Mammary epithelial cell (primary cell): Measurements from ENCODE around the gene RAB10.

Source experiments
- EZH2 ChIP-seq: IDR thresholded peaks from 2 replicates; pipeline ENCODE4 v1.6.1; 2012; ENCODE audit warnings: low read length, inconsistent platforms, borderline replicate concordance
- TF ChIP-seq, protein P1 (sequence below), 2 donors: IDR thresholded peaks in 1 of 2; conservative IDR thresholded peaks in 1 of 2; 2 replicates each; pipeline ENCODE4 v1.5.1; 2011 to 2012; ENCODE audit warnings: inconsistent platforms in 2 of 2, low read length in 2 of 2, mild to moderate bottlenecking in 2 of 2, control low read depth in 1 of 2, low read depth in 1 of 2; ENCODE audit not compliant: insufficient read depth in 1 of 2; ENCODE audit errors: extremely low read depth in 1 of 2

GRCh38 chr2:26002632-26003310, 31.1 kb upstream of the RAB10 start:
- TF ChIP-seq, protein P1, sequence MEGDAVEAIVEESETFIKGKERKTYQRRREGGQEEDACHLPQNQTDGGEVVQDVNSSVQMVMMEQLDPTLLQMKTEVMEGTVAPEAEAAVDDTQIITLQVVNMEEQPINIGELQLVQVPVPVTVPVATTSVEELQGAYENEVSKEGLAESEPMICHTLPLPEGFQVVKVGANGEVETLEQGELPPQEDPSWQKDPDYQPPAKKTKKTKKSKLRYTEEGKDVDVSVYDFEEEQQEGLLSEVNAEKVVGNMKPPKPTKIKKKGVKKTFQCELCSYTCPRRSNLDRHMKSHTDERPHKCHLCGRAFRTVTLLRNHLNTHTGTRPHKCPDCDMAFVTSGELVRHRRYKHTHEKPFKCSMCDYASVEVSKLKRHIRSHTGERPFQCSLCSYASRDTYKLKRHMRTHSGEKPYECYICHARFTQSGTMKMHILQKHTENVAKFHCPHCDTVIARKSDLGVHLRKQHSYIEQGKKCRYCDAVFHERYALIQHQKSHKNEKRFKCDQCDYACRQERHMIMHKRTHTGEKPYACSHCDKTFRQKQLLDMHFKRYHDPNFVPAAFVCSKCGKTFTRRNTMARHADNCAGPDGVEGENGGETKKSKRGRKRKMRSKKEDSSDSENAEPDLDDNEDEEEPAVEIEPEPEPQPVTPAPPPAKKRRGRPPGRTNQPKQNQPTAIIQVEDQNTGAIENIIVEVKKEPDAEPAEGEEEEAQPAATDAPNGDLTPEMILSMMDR (conservative IDR thresholded peaks at IDR 0.05 in 1 of 2, IDR thresholded peaks at IDR 0.05 in 1 of 2; ENCODE audit: extremely low read depth in 1 of 2, insufficient read depth in 1 of 2, low read depth in 1 of 2, low read length in 2 of 2) = no peak
- no peak for TF ChIP-seq EZH2
